HL-60 (cell line): ENCODE data around the gene TIMP2.

Source experiments
- SPI1 ChIP-seq: IDR thresholded peaks from 2 replicates; pipeline ENCODE4 v1.6.1; 2012; ENCODE audit warnings: low read depth, mild to moderate bottlenecking, borderline replicate concordance
- TF ChIP-seq, protein P1 (sequence below): IDR thresholded peaks from one replicate; pipeline ENCODE4 v1.5.1; 2011; ENCODE audit warnings: low read length, control low read depth, inconsistent platforms; ENCODE audit not compliant: insufficient read depth

DNA sequence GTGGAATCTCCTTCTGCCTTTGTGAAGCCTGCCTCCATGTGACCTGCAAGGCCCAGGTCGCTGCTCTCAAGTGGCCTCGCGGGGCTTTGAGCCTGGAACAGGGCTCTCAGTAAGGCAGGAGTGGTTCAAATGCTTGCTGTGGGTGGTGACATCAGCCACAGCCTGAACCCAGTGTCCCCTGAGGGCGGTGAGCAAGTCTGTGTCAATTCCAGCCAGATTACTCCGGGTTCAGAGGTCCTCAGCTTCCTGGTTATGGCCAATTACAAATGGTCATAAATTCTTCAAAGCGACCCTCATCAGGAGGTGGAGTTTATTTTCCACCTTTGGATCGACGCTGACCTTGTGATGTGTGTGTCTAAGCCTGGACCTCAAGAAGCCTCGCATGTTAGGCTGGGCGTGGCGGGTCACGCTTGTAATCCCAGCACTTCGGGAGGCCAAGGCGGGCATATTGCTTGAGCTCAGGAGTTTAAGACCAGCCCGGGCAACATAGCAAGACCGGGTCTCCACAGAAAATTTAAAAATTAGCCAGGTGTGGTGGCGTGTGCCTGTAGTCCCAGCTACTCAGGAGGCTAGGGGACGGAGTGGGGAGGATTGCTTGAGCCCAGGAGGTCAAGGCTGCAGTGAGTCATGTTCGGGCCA, 37.3 kb upstream of the TIMP2 start:
- TF ChIP-seq, protein P1, sequence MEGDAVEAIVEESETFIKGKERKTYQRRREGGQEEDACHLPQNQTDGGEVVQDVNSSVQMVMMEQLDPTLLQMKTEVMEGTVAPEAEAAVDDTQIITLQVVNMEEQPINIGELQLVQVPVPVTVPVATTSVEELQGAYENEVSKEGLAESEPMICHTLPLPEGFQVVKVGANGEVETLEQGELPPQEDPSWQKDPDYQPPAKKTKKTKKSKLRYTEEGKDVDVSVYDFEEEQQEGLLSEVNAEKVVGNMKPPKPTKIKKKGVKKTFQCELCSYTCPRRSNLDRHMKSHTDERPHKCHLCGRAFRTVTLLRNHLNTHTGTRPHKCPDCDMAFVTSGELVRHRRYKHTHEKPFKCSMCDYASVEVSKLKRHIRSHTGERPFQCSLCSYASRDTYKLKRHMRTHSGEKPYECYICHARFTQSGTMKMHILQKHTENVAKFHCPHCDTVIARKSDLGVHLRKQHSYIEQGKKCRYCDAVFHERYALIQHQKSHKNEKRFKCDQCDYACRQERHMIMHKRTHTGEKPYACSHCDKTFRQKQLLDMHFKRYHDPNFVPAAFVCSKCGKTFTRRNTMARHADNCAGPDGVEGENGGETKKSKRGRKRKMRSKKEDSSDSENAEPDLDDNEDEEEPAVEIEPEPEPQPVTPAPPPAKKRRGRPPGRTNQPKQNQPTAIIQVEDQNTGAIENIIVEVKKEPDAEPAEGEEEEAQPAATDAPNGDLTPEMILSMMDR: no peak
- TF ChIP-seq SPI1: no peak
